LNCAP (cell line): ENCODE results near the gene FCER2.

ENCODE experiments used
- CTCF ChIP-seq: fragments of 450-650 bp; IDR thresholded peaks from 2 replicates; pipeline ENCODE4 v1.5.1; 2017; ENCODE audit warnings: mild to moderate bottlenecking

The FCER2 gene

GRCh38 chr19:7731218-7731595 lies 29.3 kb upstream of the FCER2 start:
- TF ChIP-seq CTCF: no peak

- no peak for TF ChIP-seq CTCF
Measured at GRCh38 chr19:7730286-7731217, 28.6 kb upstream of the FCER2 start.

- no peak for TF ChIP-seq CTCF
Measured at GRCh38 chr19:7729831-7730285, 27.9 kb upstream of the FCER2 start.

- no peak for TF ChIP-seq CTCF
Measured at GRCh38 chr19:7729211-7729610, 27.3 kb upstream of the FCER2 start.

GRCh38 chr19:7725791-7726190 lies 23.9 kb upstream of the FCER2 start:
- TF ChIP-seq CTCF: no peak

- TF ChIP-seq CTCF: no peak
Measured at GRCh38 chr19:7722231-7722651, 20.3 kb upstream of the FCER2 start.

- TF ChIP-seq CTCF: no peak
Measured at GRCh38 chr19:7720351-7720750, 18.4 kb upstream of the FCER2 start.
